ENCODE measurements around the gene FHL3. TPM values are rescaled to one million over a fixed set of nuclear protein-coding genes. Genes with fewer than 3 reads are reported as not detected.

Gene FHL3
- total and polyA plus RNA-seq, 4 donors: 1.7 to 4.2 (median 2.8) TPM

- Histone ChIP-seq H3K9me3 (ENCODE audit: control insufficient read depth in 4 of 4, low read length in 3 of 4) (no peaks in the 10 kb centered on the region), H3K9ac (ENCODE audit: low read depth in 1 of 2, low read length in 2 of 2) (no peak overlapping the region), H3K36me3 (ENCODE audit: control insufficient read depth in 4 of 4, insufficient read depth in 3 of 4, low read depth in 1 of 4, low read length in 3 of 4) (no peaks in the 10 kb centered on the region), H3K4me3 (ENCODE audit: low read depth in 1 of 3, low read length in 3 of 3) (no peak overlapping the region), H3K27me3 (ENCODE audit: control insufficient read depth in 4 of 4, insufficient read depth in 4 of 4, low read length in 3 of 4) (no peaks in the 10 kb centered on the region), H3K4me1 (ENCODE audit: control insufficient read depth in 4 of 4, insufficient read depth in 4 of 4, low read length in 3 of 4) (peaks cover 5 to 19% (median 16%) of the 10 kb centered on the region in 4 donors), H3K27ac (ENCODE audit: low read depth in 1 of 2, low read length in 2 of 2) (no peak overlapping the region)
- TF ChIP-seq, protein P1, sequence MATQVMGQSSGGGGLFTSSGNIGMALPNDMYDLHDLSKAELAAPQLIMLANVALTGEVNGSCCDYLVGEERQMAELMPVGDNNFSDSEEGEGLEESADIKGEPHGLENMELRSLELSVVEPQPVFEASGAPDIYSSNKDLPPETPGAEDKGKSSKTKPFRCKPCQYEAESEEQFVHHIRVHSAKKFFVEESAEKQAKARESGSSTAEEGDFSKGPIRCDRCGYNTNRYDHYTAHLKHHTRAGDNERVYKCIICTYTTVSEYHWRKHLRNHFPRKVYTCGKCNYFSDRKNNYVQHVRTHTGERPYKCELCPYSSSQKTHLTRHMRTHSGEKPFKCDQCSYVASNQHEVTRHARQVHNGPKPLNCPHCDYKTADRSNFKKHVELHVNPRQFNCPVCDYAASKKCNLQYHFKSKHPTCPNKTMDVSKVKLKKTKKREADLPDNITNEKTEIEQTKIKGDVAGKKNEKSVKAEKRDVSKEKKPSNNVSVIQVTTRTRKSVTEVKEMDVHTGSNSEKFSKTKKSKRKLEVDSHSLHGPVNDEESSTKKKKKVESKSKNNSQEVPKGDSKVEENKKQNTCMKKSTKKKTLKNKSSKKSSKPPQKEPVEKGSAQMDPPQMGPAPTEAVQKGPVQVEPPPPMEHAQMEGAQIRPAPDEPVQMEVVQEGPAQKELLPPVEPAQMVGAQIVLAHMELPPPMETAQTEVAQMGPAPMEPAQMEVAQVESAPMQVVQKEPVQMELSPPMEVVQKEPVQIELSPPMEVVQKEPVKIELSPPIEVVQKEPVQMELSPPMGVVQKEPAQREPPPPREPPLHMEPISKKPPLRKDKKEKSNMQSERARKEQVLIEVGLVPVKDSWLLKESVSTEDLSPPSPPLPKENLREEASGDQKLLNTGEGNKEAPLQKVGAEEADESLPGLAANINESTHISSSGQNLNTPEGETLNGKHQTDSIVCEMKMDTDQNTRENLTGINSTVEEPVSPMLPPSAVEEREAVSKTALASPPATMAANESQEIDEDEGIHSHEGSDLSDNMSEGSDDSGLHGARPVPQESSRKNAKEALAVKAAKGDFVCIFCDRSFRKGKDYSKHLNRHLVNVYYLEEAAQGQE (IDR thresholded peaks at IDR 0.05): no peak
- no peak for TF ChIP-seq TAF1 (conservative IDR thresholded peaks at IDR 0.05)
- TF ChIP-seq, protein P2, sequence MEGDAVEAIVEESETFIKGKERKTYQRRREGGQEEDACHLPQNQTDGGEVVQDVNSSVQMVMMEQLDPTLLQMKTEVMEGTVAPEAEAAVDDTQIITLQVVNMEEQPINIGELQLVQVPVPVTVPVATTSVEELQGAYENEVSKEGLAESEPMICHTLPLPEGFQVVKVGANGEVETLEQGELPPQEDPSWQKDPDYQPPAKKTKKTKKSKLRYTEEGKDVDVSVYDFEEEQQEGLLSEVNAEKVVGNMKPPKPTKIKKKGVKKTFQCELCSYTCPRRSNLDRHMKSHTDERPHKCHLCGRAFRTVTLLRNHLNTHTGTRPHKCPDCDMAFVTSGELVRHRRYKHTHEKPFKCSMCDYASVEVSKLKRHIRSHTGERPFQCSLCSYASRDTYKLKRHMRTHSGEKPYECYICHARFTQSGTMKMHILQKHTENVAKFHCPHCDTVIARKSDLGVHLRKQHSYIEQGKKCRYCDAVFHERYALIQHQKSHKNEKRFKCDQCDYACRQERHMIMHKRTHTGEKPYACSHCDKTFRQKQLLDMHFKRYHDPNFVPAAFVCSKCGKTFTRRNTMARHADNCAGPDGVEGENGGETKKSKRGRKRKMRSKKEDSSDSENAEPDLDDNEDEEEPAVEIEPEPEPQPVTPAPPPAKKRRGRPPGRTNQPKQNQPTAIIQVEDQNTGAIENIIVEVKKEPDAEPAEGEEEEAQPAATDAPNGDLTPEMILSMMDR (IDR thresholded peaks at IDR 0.05; ENCODE audit: low read depth, low read length, missing input control): no peak
- no peak for TF ChIP-seq HNF4A (conservative IDR thresholded peaks at IDR 0.05)
- TF ChIP-seq, protein P3, sequence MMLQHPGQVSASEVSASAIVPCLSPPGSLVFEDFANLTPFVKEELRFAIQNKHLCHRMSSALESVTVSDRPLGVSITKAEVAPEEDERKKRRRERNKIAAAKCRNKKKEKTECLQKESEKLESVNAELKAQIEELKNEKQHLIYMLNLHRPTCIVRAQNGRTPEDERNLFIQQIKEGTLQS (IDR thresholded peaks at IDR 0.05): no peak
- no peak for TF ChIP-seq RXRA (IDR thresholded peaks at IDR 0.05)
- no peak for TF ChIP-seq SP1 (IDR thresholded peaks at IDR 0.05)
- TF ChIP-seq HNF4G (IDR thresholded peaks at IDR 0.05): no peak
- no peak for DNase-seq (ENCODE audit: low spot score)
- 95% methylated on average over 6 of the region's 6 CpGs for WGBS
These were observed 4.5 kb upstream of the FHL3 start for GRCh38 chr1:38009841-38010180.

DNA sequence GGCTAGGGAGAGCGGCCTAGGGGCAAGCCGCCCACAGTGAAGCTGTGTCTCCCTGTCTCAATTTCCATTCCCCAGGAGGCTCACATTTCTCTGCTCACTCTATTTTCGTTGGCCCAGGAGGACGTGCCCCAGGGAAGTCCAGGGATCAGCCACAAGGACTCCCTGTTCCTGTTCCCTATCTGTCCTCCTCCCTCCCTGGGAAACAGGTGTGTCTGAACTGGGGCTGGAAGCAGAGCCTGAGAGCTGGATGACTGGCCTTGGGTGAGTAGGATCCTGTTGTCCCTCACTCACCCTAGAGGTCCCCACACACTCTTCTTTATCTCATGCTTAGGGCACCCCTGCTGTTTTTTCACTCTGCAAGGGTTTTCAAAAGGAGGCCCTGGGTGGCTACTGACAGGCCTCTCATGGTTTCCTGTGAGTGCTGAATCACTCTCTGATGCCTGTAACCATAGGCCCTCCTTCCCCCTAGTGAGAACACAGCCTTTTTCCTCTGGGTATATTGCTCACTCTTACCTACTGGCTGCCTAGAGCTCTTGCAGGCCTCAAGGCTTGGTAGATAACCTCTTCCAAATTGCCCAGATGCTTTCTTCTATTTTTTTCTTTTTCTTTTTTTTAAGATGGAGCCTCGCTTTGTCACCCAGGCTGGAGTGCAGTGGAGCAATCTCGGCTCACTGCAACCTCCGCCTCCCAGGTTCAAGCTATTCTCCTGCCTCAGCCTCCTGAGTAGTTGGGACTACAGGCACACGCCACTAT lies 4.0 kb upstream of the FHL3 start:
- 87% methylated on average over 8 of the region's 8 CpGs for WGBS
- no peak for DNase-seq (ENCODE audit: low spot score)
- TF ChIP-seq FOXA2 (IDR thresholded peaks at IDR 0.05) (no peak), RAD21 (IDR thresholded peaks at IDR 0.05) (no peak), YY1 (IDR thresholded peaks at IDR 0.05) (no peak), HNF4G (IDR thresholded peaks at IDR 0.05) (no peak), JUND (IDR thresholded peaks at IDR 0.05) (no peak), GABPA (IDR thresholded peaks at IDR 0.05 in 1 of 2, conservative IDR thresholded peaks at IDR 0.05 in 1 of 2) (no peak), MAX (IDR thresholded peaks at IDR 0.05) (no peak)
- TF ChIP-seq, protein P2 (IDR thresholded peaks at IDR 0.05; ENCODE audit: low read depth, low read length, missing input control): no peak
- TF ChIP-seq, protein P3 (IDR thresholded peaks at IDR 0.05): no peak
- Histone ChIP-seq H3K27ac (ENCODE audit: low read depth in 1 of 2, low read length in 2 of 2) (no peak overlapping the region), H3K4me1 (ENCODE audit: control insufficient read depth in 4 of 4, insufficient read depth in 4 of 4, low read length in 3 of 4) (peaks cover 5 to 21% (median 16%) of the 10 kb centered on the region in 4 donors), H3K9ac (ENCODE audit: low read depth in 1 of 2, low read length in 2 of 2) (no peak overlapping the region), H3K27me3 (ENCODE audit: control insufficient read depth in 4 of 4, insufficient read depth in 4 of 4, low read length in 3 of 4) (no peaks in the 10 kb centered on the region), H3K4me3 (ENCODE audit: low read depth in 1 of 3, low read length in 3 of 3) (no peak overlapping the region), H3K9me3 (ENCODE audit: control insufficient read depth in 4 of 4, low read length in 3 of 4) (no peaks in the 10 kb centered on the region), H3K36me3 (ENCODE audit: control insufficient read depth in 4 of 4, insufficient read depth in 3 of 4, low read depth in 1 of 4, low read length in 3 of 4) (no peaks in the 10 kb centered on the region)
